T47D (cell line): ENCODE measurements around the gene PPM1H.
"Not testable (repeated sequence)": the region's sequence is repeated elsewhere in the genome, so short reads cannot be mapped to it uniquely, and the experiment has no call there.

Experiments used
- DNase-seq, 2 experiments: peaks; one replicate each; pipeline versions ENCODE4 v3.0.0 to v3.0.0-alpha.2; 2011 to 2012; ENCODE audit warnings: low read depth in 1 of 2, low spot score in 1 of 2
- JUND ChIP-seq: IDR thresholded peaks from 2 replicates; pipeline ENCODE4 v1.6.1; 2012; ENCODE audit warnings: low read depth
- in situ Hi-C: cut with HindIII; loops from 2 replicates; pipeline ENCODE4 v1.10.0; 2016; ENCODE audit warnings: low sequenced_read_pairs, low pct_unique_long_range_greater_than_20kb

Gene PPM1H

GRCh38 chr12:62763861-62764645, 170.9 kb downstream of the PPM1H start:
- in situ Hi-C loops, result no loop called here

DNA sequence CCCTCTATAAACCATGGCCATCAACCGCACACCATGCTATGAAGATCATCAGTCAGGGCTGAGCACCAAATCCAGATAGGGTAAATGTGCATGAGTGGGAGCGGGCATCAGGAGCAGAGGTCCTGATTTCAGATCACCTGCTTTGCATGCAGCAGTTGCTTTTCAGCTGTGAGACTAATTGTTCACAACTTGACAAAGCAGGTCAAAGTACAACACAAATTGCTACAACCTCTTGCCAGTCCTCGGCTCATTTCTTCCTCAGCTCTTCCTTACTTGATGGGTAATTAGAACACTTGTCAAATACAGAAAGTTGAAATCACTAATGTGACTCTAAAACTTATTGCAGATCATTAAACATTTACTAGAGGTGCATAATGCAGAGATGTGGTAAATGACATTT, 171.6 kb downstream of the PPM1H start:
- in situ Hi-C loops, result no loop called here
- TF ChIP-seq JUND, result no peak
- no peak for DNase-seq

More at GRCh38 chr12:62763861-62764645, 170.9 kb downstream of the PPM1H start:
- DNase-seq, result no peak
- no peak for TF ChIP-seq JUND

GRCh38 chr12:62762645-62763044, 172.3 kb downstream of the PPM1H start:
- no peak for DNase-seq
- in situ Hi-C loops, result no loop called here
- TF ChIP-seq JUND, result no peak

DNA sequence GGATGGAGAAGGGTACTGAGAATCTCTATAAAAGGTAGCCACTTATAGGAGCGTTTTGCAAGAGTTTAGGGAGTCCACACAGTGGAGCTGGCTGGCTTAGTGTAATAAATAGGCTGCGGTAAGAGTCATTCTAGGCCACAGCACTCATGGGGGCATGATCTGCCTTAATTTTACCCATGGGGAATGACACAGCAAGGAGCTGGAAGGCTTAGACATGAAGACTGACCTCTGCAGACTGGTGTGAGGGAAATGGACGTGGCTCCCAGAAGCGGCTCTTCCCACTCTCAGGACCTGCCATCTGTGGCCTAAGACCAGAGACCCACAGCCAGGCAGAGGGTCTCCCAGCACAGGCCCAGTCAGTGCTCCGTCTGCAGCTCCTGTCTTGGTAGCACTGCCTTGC, 173.3 kb downstream of the PPM1H start:
- DNase-seq, result no peak
- in situ Hi-C loops, result no loop called here

GRCh38 chr12:62760779-62761178, 174.2 kb downstream of the PPM1H start:
- in situ Hi-C loops, result no loop called here
- DNase-seq, result no peak
- TF ChIP-seq JUND, result no peak

More for the DNA sequence above, 173.3 kb downstream of the PPM1H start:
- TF ChIP-seq JUND, result no peak

- in situ Hi-C loops, result not testable (repeated sequence)
These were observed 174.6 kb downstream of the PPM1H start for GRCh38 chr12:62760341-62760740.

GRCh38 chr12:62758216-62758615, 176.7 kb downstream of the PPM1H start:
- in situ Hi-C loops, result no loop called here
- DNase-seq, result no peak
- no peak for TF ChIP-seq JUND

More at GRCh38 chr12:62760341-62760740, 174.6 kb downstream of the PPM1H start:
- DNase-seq, result not testable (repeated sequence)

- in situ Hi-C loops, result no loop called here
- TF ChIP-seq JUND, result no peak
- no peak for DNase-seq
These were observed 177.9 kb downstream of the PPM1H start for GRCh38 chr12:62757048-62757447.

DNA sequence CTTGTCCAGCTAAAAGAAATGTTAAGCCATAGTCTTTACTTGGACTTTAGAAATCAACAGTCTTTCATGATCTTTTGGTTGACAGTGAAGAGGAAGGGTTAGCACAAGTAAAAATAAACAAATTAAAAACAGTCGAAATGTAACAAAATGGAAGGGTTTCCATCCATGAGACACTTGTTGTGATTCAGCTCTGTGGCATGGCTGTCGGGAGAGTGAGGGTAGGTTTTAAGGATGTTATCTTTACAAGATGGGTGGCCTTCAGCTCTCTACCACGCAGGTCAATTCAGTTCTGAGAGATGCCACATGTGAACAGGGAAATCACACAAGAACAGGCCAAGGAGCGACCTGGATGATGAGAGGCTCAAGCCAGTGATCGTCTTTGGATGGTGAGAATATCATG, 180.2 kb downstream of the PPM1H start:
- DNase-seq, result no peak
- TF ChIP-seq JUND, result no peak
- in situ Hi-C loops, result no loop called here

DNA sequence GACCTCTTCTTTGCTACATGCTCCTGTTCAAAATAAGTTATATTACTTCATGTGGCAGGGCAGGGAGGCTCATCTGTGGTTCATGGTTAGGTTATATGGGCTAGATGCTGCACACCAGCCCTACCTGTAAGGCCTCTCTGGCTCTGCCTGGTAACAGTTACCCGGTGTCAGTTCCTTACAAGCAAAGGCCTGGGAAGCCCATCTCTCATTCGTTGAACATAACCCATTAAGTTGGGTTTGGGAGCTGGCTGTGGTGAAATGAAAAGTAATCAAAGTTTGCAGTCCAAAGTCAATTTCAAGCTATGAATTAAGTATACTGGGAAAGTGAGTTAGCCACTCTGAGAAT, 183.2 kb downstream of the PPM1H start:
- DNase-seq, result no peak
- in situ Hi-C loops, result no loop called here
- TF ChIP-seq JUND, result no peak

GRCh38 chr12:62750941-62751809, 183.8 kb downstream of the PPM1H start:
- DNase-seq, result no peak
- TF ChIP-seq JUND, result no peak
- in situ Hi-C loops, result no loop called here

GRCh38 chr12:62749586-62749985, 185.4 kb downstream of the PPM1H start:
- no peak for TF ChIP-seq JUND
- DNase-seq, result no peak
- in situ Hi-C loops, result no loop called here

- no peak for TF ChIP-seq JUND
- in situ Hi-C loops, result no loop called here
- no peak for DNase-seq
These were observed 185.9 kb downstream of the PPM1H start for GRCh38 chr12:62748941-62749468.
